ENCODE measurements around the gene CAT.
A peak's percentile ranks its signal among the peaks of the same experiment; 100 is the strongest.

CAT gene

GRCh38 chr11:34510218-34510617 lies 71.5 kb downstream of the CAT start (continued):
- TF ChIP-seq CREB5 (CRISPR knock-in tag; IDR thresholded peaks at IDR 0.05; ENCODE audit: low read depth), result no peak

GRCh38 chr11:34510673-34511072 lies 71.9 kb downstream of the CAT start:
- no peak for ATAC-seq
- TF ChIP-seq CSDC2 (CRISPR knock-in tag; IDR thresholded peaks at IDR 0.05), result no peak
- TF ChIP-seq CREB5 (CRISPR knock-in tag; IDR thresholded peaks at IDR 0.05; ENCODE audit: low read depth), result no peak
- no peak for TF ChIP-seq RARB (CRISPR knock-in tag; IDR thresholded peaks at IDR 0.05)
- TF ChIP-seq PPARA (CRISPR knock-in tag; IDR thresholded peaks at IDR 0.05; ENCODE audit: borderline replicate concordance), result no peak
- no peak for TF ChIP-seq CSRNP3 (CRISPR knock-in tag; IDR thresholded peaks at IDR 0.05)

GRCh38 chr11:34512840-34513681 lies 74.3 kb downstream of the CAT start:
- peak; percentile 99 for ATAC-seq
- no peak for TF ChIP-seq ZNF565 (CRISPR knock-in tag; conservative IDR thresholded peaks at IDR 0.05; ENCODE audit: low read depth)
- no peak for TF ChIP-seq ZFP3 (CRISPR knock-in tag; IDR thresholded peaks at IDR 0.05)
- TF ChIP-seq ZFP30 (CRISPR knock-in tag; IDR thresholded peaks at IDR 0.05), result no peak
- TF ChIP-seq ISL1 (CRISPR knock-in tag; IDR thresholded peaks at IDR 0.05), result no peak
- no peak for TF ChIP-seq GLIS3 (CRISPR knock-in tag; IDR thresholded peaks at IDR 0.05)
- TF ChIP-seq CSRNP3 (CRISPR knock-in tag; IDR thresholded peaks at IDR 0.05), result no peak
- no peak for TF ChIP-seq ZNF8 (CRISPR knock-in tag; IDR thresholded peaks at IDR 0.05)
- TF ChIP-seq TSHZ2 (CRISPR knock-in tag; IDR thresholded peaks at IDR 0.05), result no peak
- TF ChIP-seq CREB5 (CRISPR knock-in tag; IDR thresholded peaks at IDR 0.05; ENCODE audit: low read depth), result no peak
- no peak for TF ChIP-seq CSDC2 (CRISPR knock-in tag; IDR thresholded peaks at IDR 0.05)

GRCh38 chr11:34513682-34514449 lies 75.1 kb downstream of the CAT start, which contains the start of gene ELF5:
ELF5 (minus strand) TSS chr11:34513794; CDS start chr11:34505749, 8,045 bp downstream.
- ATAC-seq, result no peak

More at GRCh38 chr11:34513682-34514449, 75.1 kb downstream of the CAT start, which contains the start of gene ELF5:
- no peak for TF ChIP-seq BACH2 (CRISPR knock-in tag; IDR thresholded peaks at IDR 0.05; ENCODE audit: borderline replicate concordance)
- TF ChIP-seq TOX (CRISPR knock-in tag; IDR thresholded peaks at IDR 0.05; ENCODE audit: borderline replicate concordance), result no peak
- no peak for TF ChIP-seq ESRRG (CRISPR knock-in tag; IDR thresholded peaks at IDR 0.05)
- no peak for TF ChIP-seq PPARA (CRISPR knock-in tag; IDR thresholded peaks at IDR 0.05; ENCODE audit: borderline replicate concordance)
- TF ChIP-seq ARNTL (CRISPR knock-in tag; IDR thresholded peaks at IDR 0.05; ENCODE audit: borderline replicate concordance, low read depth), result no peak
- TF ChIP-seq ZNF70 (CRISPR knock-in tag; IDR thresholded peaks at IDR 0.05), result no peak
- no peak for TF ChIP-seq OSR1 (CRISPR knock-in tag; IDR thresholded peaks at IDR 0.05)
- TF ChIP-seq RARB (CRISPR knock-in tag; IDR thresholded peaks at IDR 0.05), result no peak
- no peak for TF ChIP-seq ZFP3 (CRISPR knock-in tag; IDR thresholded peaks at IDR 0.05)
- TF ChIP-seq ZNF8 (CRISPR knock-in tag; IDR thresholded peaks at IDR 0.05), result no peak
- no peak for TF ChIP-seq CREB5 (CRISPR knock-in tag; IDR thresholded peaks at IDR 0.05; ENCODE audit: low read depth)
- TF ChIP-seq ZC3H10 (CRISPR knock-in tag; IDR thresholded peaks at IDR 0.05), result no peak
